ENCODE data around the gene NFATC1.

DNA sequence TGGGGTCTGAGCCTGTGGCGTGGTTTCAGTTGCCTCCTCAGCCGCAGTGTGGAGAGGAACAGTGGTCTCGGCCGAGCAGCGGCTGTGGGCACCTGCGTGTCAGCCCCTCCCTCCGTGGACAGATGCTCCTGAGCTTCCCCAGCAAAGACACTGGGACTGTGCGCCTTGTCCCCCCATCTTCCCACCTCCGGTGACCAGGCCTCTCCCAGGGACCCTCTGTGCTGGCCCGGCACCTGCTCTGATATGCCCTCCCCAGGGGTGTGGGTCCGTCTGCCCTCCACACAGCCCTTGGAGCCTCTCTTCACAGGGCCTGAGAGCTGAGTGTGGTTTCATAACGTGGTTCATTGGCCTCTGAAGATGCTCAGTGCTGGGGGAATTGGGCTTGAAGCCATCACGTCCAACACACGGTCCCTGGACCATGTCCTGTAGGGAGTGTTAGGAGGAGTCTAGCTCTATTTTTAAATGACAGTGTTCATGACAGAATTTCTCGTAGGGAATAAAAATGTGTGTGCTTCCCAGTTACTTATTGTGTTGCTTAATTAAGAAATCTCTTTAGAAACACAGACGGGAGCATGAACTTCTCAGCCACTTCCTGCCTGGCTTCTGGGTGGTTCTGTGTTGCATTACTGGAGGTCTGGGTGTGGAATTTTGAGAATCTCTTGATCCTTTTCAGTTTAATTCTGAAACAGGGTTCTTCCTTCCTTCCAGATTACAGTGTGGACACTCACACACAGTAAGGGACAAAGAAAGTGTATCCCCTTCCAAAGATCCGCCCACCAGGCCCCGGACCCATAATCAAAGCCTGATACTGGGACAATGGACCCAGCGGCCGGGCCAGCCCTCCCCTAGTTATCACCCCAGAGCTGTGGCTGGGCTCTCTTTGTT lies 110.7 kb downstream of the NFATC1 start:
- TF ChIP-seq EZH2 (IDR thresholded peaks at IDR 0.05; ENCODE audit: insufficient read depth, poor library complexity, severe bottlenecking) (no peak), EZH2phosphoT487 (IDR thresholded peaks at IDR 0.05; ENCODE audit: insufficient read depth, low read depth) (no peak)
